ENCODE data around the gene CCDC88A.

The CCDC88A gene

GRCh38 chr2:55437515-55438390, 18.1 kb upstream of the CCDC88A start:
- TF ChIP-seq CTCF (IDR thresholded peaks at IDR 0.05; ENCODE audit: borderline replicate concordance, insufficient read depth, low read depth, low read length): no peak
- H3K4me3 ChIP-seq (ENCODE audit: low read depth, low read length): no peak overlapping the region

- peak; percentile 53; the same call in 1 of the 2 replicates for TF ChIP-seq CTCF (IDR thresholded peaks at IDR 0.05; ENCODE audit: borderline replicate concordance, insufficient read depth, low read depth, low read length)
- no peak overlapping the region for H3K4me3 ChIP-seq (ENCODE audit: low read depth, low read length)
These were observed 12.4 kb upstream of the CCDC88A start for GRCh38 chr2:55431982-55432627.

- no peak overlapping the region for H3K4me3 ChIP-seq (ENCODE audit: low read depth, low read length)
- TF ChIP-seq CTCF (IDR thresholded peaks at IDR 0.05; ENCODE audit: borderline replicate concordance, insufficient read depth, low read depth, low read length): no peak
These were observed 10.7 kb upstream of the CCDC88A start for GRCh38 chr2:55430211-55430975.

GRCh38 chr2:55428258-55428657, 8.6 kb upstream of the CCDC88A start:
- H3K4me3 ChIP-seq (ENCODE audit: low read depth, low read length): no peak overlapping the region
- TF ChIP-seq CTCF (IDR thresholded peaks at IDR 0.05; ENCODE audit: borderline replicate concordance, insufficient read depth, low read depth, low read length): no peak

GRCh38 chr2:55425431-55425831, 5.8 kb upstream of the CCDC88A start:
- H3K4me3 ChIP-seq (ENCODE audit: low read depth, low read length): no peak overlapping the region
- TF ChIP-seq CTCF (IDR thresholded peaks at IDR 0.05; ENCODE audit: borderline replicate concordance, insufficient read depth, low read depth, low read length): no peak

GRCh38 chr2:55422876-55423665, 3.4 kb upstream of the CCDC88A start:
- H3K4me3 ChIP-seq (ENCODE audit: low read depth, low read length): no peak overlapping the region
- no peak for TF ChIP-seq CTCF (IDR thresholded peaks at IDR 0.05; ENCODE audit: borderline replicate concordance, insufficient read depth, low read depth, low read length)

Measured in GM12875 (cell line).